HepG2 (cell line): Measurements from ENCODE around the gene PACS1. TPM values are rescaled to one million over a fixed set of nuclear protein-coding genes. Genes with fewer than 3 reads are reported as not detected.
A peak's percentile ranks its signal among the peaks of the same experiment; 100 is the strongest.
"Not testable (repeated sequence)": the region's sequence is repeated elsewhere in the genome, so short reads cannot be mapped to it uniquely, and the experiment has no call there.

Source experiments
- ATAC-seq: fragments of 200-7000 bp; cut with Tn5 transposase; 3 replicates; pipeline ENCODE4 v1.9.1; 2020; ENCODE audit warnings: mild to moderate bottlenecking, moderate library complexity
- BruUV-seq: library from RNA; stranded (reverse); fragments of 400-500 nt; replicated peaks from 2 replicates; lab custom pipeline; 2021; lab: Mats Ljungman, UMichigan
- CTCF ChIA-PET: fragments of 300-600 bp; formaldehyde crosslinking; extraction: SDS; loops from one replicate; lab custom pipeline; 2021; ENCODE audit warnings: low total read pairs, inconsistent platforms, low intra/inter-chr PET ratio; lab: Yijun Ruan, JAX
- POLR2A ChIA-PET: fragments of 350-600 bp; sonication (Branson Sonifier 250); formaldehyde crosslinking; loops from one replicate; lab custom pipeline; 2020; ENCODE audit warnings: antibody characterized with exemption, inconsistent platforms; lab: Yijun Ruan, JAX
- DNase-seq: peaks from one replicate; pipeline ENCODE4 v3.0.0-alpha.2; 2015; ENCODE audit warnings: low spot score
- FAIRE-seq: peaks from 3 replicates; lab custom pipeline; 2011; peaks lifted over from hg19 to GRCh38; lab: Jason Lieb, UNC
- H2AFZ ChIP-seq: one replicate; pipeline ENCODE4 v1.6.1; 2011; ENCODE audit warnings: low read length, inconsistent platforms
- H3K27ac ChIP-seq: fragments of 300-600 bp; 3 replicates; pipeline ENCODE4 v1.8.0; 2011; ENCODE audit warnings: mixed run types, mild to moderate bottlenecking, mixed read lengths, low read length, inconsistent platforms; ENCODE audit not compliant: insufficient read depth; ENCODE audit errors: extremely low read length
- H3K27me3 ChIP-seq, 2 experiments: fragments of 200-600 bp in 1 of 2; 2 replicates in 1 of 2; 3 replicates in 1 of 2; pipeline versions ENCODE4 v1.6.0 to v1.8.0; 2011; ENCODE audit warnings: low read length in 2 of 2, mild to moderate bottlenecking in 2 of 2, moderate library complexity in 2 of 2, inconsistent platforms in 1 of 2; ENCODE audit not compliant: insufficient read depth in 2 of 2, control insufficient read depth in 1 of 2
- H3K36me3 ChIP-seq, 2 experiments: fragments of 200-600 bp in 1 of 2; replicated peaks in 1 of 2; 2 replicates in 1 of 2; 3 replicates in 1 of 2; pipeline versions ENCODE4 v1.5.1 to v1.8.0; 2011; ENCODE audit warnings: low read length in 2 of 2, inconsistent platforms in 1 of 2; ENCODE audit not compliant: insufficient read depth in 2 of 2, control insufficient read depth in 1 of 2
- H3K4me1 ChIP-seq: 2 replicates; pipeline ENCODE4 v1.5.1; 2012; ENCODE audit warnings: low read length, inconsistent platforms; ENCODE audit not compliant: insufficient read depth
- H3K4me2 ChIP-seq: 2 replicates; pipeline ENCODE4 v1.6.0; 2011; ENCODE audit warnings: low read depth, low read length, inconsistent platforms
- H3K4me3 ChIP-seq, 3 experiments: fragments of 200-600 bp in 1 of 3; sonication (generic), shearing (Covaris generic) in 1 of 3; replicated peaks in 1 of 3; 2 replicates each; pipeline ENCODE4 v1.5.1; 2011 to 2016; ENCODE audit warnings: low read length in 3 of 3, inconsistent platforms in 2 of 3, low read depth in 2 of 3, mild to moderate bottlenecking in 2 of 3, control low read depth in 1 of 3, mixed read lengths in 1 of 3; ENCODE audit not compliant: insufficient read depth in 1 of 3
- H3K79me2 ChIP-seq: one replicate; pipeline ENCODE4 v1.6.1; 2011; ENCODE audit warnings: low read length, inconsistent platforms; ENCODE audit not compliant: insufficient read depth
- H3K9ac ChIP-seq: 2 replicates; pipeline ENCODE4 v1.6.0; 2011; ENCODE audit warnings: mild to moderate bottlenecking, low read depth, low read length, inconsistent platforms; ENCODE audit not compliant: insufficient read depth
- H3K9me3 ChIP-seq: 2 replicates; pipeline ENCODE4 v1.5.1; 2012; ENCODE audit warnings: mild to moderate bottlenecking, low read length
- H4K20me1 ChIP-seq: 2 replicates; pipeline ENCODE4 v1.6.0; 2011; ENCODE audit warnings: inconsistent platforms, mild to moderate bottlenecking, low read length, moderate library complexity; ENCODE audit not compliant: insufficient read depth
- GPN1 ChIP-seq: sonication (generic); formaldehyde crosslinking; IDR thresholded peaks from 2 replicates; pipeline ENCODE4 v1.5.1; 2020; ENCODE audit warnings: missing genetic modification reagents, borderline replicate concordance
- HDAC6 ChIP-seq: fragments of 200-600 bp; sonication (generic); IDR thresholded peaks from 2 replicates; pipeline ENCODE4 v1.7.0; 2017; ENCODE audit warnings: mild to moderate bottlenecking, antibody characterized with exemption, low read length, low read depth
- NCOA2 ChIP-seq: sonication (generic); formaldehyde crosslinking; IDR thresholded peaks from 2 replicates; pipeline ENCODE4 v1.8.0; 2022; ENCODE audit warnings: inconsistent platforms
- NFIC ChIP-seq: IDR thresholded peaks from 2 replicates; pipeline ENCODE4 v1.6.1; 2012; ENCODE audit warnings: mild to moderate bottlenecking, low read length, inconsistent platforms
- ZC3H13 ChIP-seq: sonication (generic); formaldehyde crosslinking; IDR thresholded peaks from 2 replicates; pipeline ENCODE4 v1.8.1; 2023; ENCODE audit warnings: mild to moderate bottlenecking, missing genetic modification reagents, moderate library complexity
- ZNF160 ChIP-seq: sonication (generic); formaldehyde crosslinking; IDR thresholded peaks from 2 replicates; pipeline ENCODE4 v1.8.0; 2022; ENCODE audit warnings: mild to moderate bottlenecking, inconsistent platforms, missing genetic modification reagents
- ZNF331 ChIP-seq: sonication (generic); formaldehyde crosslinking; IDR thresholded peaks from 2 replicates; pipeline ENCODE4 v1.4.0; 2020; ENCODE audit warnings: missing genetic modification reagents
- ZNF446 ChIP-seq: sonication (generic); formaldehyde crosslinking; IDR thresholded peaks from 2 replicates; pipeline ENCODE4 v1.5.0; 2020; ENCODE audit warnings: mild to moderate bottlenecking, missing genetic modification reagents
- WGBS: methylation state at CpG from one replicate; pipeline ENCODE4 v1.1.6; 2017; ENCODE audit warnings: low lambda C conversion rate; 5-methylcytosine and 5-hydroxymethylcytosine counted together
- in situ Hi-C: cut with HindIII; loops from 2 replicates; pipeline ENCODE4 v1.10.0; 2017; ENCODE audit warnings: low pct_unique_long_range_greater_than_20kb; ENCODE audit not compliant: extremely low pct_ligation_motif_present
- intact Hi-C: fragments of 100-400 bp; cut with micrococcal nuclease; formaldehyde crosslinking; loops from one replicate; pipeline ENCODE4 v1.10.0; 2022; ENCODE audit not compliant: unreplicated experiment
- polyA plus RNA-seq, 8 experiments: library from polyadenylated mRNA; depleted of rRNA in 3 of 8; stranded (reverse) in 7 of 8; unstranded in 1 of 8; fragments of >200 nt; fragmentation: Illumina TruSeq in 4 of 8; extraction: Trizol in 4 of 8; gene quantifications; 2 replicates each; pipeline versions ENCODE4 v1.2.1 to v1.2.3, GENCODE V29; 2011 to 2016; ENCODE audit warnings: low read depth in 4 of 8, missing spikeins in 1 of 8, mixed read lengths in 1 of 8; ENCODE audit not compliant: insufficient read depth in 1 of 8
- total RNA-seq, 5 experiments: library from RNA; depleted of rRNA; stranded (reverse); fragments of >200 nt; fragmentation: Illumina TruSeq; extraction: Trizol; gene quantifications; 2 replicates each; pipeline ENCODE4 v1.2.3, GENCODE V29; 2016; ENCODE audit warnings: low read depth in 1 of 5
- TF ChIP-seq, protein P1 (sequence below): sonication (generic); formaldehyde crosslinking; IDR thresholded peaks from 2 replicates; pipeline ENCODE4 v1.5.0; 2020; ENCODE audit warnings: missing genetic modification reagents, mild to moderate bottlenecking, borderline replicate concordance
- TF ChIP-seq, protein P2 (sequence below): sonication (generic); formaldehyde crosslinking; conservative IDR thresholded peaks from 2 replicates; pipeline ENCODE4 v1.8.1; 2023; ENCODE audit warnings: missing genetic modification reagents
- TF ChIP-seq, protein P3 (sequence below): sonication (generic); formaldehyde crosslinking; IDR thresholded peaks from 2 replicates; pipeline ENCODE4 v1.5.1; 2020; ENCODE audit warnings: missing genetic modification reagents, mild to moderate bottlenecking, borderline replicate concordance
- TF ChIP-seq, protein P4 (sequence below): IDR thresholded peaks from 2 replicates; pipeline ENCODE4 v1.6.1; 2016; ENCODE audit warnings: missing biosample characterization, missing genetic modification reagents, low read depth

The PACS1 gene
- total and polyA plus RNA-seq, 2 of the 13 experiments (the other 11 are each of a cell fraction or from before 2014, with no cell fraction given) = 7.6 to 8.6 TPM

DNA sequence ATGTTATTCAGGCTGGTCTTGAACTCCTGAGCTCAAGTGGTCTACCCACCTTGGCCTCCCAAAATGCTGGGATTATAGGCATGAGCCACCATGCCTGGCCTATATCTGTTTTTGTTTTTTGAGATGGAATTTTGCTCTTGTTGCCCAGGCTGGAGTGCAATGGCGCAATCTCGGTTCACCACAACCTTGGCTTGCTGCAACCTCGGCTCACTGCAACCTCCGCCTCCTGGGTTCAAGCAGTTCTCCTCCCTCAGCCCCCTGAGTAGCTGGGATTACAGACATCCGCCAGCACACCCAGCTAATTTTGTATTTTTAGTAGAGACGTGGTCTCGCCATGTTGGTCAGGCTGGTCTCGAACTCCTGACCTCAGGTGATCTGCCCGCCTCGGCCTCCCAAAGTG lies 29.7 kb downstream of the PACS1 start:
- H3K27ac ChIP-seq = not testable (repeated sequence)

DNA sequence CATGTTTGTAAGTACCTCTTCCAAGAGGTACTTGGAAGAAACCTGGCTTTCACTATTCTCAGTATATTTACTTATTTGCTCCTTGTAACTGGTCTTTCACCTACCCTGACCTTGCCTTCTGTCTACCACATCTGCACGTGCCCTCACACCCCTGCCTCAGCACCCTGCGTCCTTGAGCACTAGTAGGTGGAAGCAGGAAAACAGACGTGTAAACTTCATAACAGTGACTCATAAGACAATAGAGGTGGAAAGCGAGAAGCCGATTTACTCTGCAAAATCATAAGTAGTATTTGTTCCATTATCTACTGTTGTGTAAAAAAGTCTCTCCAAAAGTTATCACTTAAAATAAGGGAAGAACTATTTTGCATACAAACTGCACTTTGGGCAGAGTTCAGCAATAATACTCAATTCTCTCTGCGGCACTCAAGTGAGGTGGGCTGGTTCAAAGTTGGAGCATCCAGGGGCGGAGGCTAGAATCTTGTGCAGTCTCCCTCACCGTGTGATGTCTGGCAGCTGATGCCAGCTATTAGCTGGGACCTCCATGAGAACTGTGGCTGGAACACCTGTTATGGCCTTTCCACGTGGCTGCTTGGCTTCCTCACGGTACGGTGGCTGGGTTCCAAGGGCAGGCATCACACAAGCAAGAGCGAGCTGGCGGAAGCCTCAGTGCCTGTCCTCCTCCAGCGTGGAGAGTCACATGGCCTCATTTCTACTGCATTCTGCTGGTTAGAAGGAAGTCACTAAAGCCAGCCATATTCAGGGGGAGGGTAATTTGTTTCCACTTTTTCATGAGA lies 30.4 kb downstream of the PACS1 start:
- no peak for FAIRE-seq
- no peaks in the 10 kb centered on the region for H3K79me2 ChIP-seq
- H3K4me1 ChIP-seq = peaks cover 9% of the 10 kb centered on the region
- no peak overlapping the region for H2AFZ ChIP-seq
- 86% methylated on average over 7 of the region's 14 CpGs for WGBS
- H3K9me3 ChIP-seq = no peaks in the 10 kb centered on the region
- no peak for ATAC-seq
- no peaks in the 10 kb centered on the region for H3K27me3 ChIP-seq
- DNase-seq = no peak
- in situ Hi-C loops = no loop called here
- H3K9ac ChIP-seq = no peak overlapping the region
- CTCF ChIA-PET = no interaction called here
- H4K20me1 ChIP-seq = no peaks in the 10 kb centered on the region
- BruUV-seq = no TSS peak
- intact Hi-C loops = no loop called here
- POLR2A ChIA-PET = no interaction called here
- H3K4me2 ChIP-seq = no peak overlapping the region
- H3K27ac ChIP-seq = no peak overlapping the region
- H3K4me3 ChIP-seq = no peak overlapping the region
- H3K36me3 ChIP-seq = no peaks in the 10 kb centered on the region
- TF ChIP-seq NCOA2 (CRISPR knock-in tag) = no peak
- TF ChIP-seq ZC3H13 (CRISPR knock-in tag) = no peak
- no peak for TF ChIP-seq NFIC
- TF ChIP-seq, protein P1, sequence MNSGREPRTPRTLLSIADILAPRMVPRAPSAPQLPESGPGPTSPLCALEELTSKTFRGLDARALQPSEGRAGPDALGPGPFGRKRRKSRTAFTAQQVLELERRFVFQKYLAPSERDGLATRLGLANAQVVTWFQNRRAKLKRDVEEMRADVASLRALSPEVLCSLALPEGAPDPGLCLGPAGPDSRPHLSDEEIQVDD (CRISPR knock-in tag) = no peak
- TF ChIP-seq, protein P2, sequence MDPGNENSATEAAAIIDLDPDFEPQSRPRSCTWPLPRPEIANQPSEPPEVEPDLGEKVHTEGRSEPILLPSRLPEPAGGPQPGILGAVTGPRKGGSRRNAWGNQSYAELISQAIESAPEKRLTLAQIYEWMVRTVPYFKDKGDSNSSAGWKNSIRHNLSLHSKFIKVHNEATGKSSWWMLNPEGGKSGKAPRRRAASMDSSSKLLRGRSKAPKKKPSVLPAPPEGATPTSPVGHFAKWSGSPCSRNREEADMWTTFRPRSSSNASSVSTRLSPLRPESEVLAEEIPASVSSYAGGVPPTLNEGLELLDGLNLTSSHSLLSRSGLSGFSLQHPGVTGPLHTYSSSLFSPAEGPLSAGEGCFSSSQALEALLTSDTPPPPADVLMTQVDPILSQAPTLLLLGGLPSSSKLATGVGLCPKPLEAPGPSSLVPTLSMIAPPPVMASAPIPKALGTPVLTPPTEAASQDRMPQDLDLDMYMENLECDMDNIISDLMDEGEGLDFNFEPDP (CRISPR knock-in tag) = 0 out of 2 replicates have a peak, but pooled peaks have one; percentile 22
- TF ChIP-seq, protein P3, sequence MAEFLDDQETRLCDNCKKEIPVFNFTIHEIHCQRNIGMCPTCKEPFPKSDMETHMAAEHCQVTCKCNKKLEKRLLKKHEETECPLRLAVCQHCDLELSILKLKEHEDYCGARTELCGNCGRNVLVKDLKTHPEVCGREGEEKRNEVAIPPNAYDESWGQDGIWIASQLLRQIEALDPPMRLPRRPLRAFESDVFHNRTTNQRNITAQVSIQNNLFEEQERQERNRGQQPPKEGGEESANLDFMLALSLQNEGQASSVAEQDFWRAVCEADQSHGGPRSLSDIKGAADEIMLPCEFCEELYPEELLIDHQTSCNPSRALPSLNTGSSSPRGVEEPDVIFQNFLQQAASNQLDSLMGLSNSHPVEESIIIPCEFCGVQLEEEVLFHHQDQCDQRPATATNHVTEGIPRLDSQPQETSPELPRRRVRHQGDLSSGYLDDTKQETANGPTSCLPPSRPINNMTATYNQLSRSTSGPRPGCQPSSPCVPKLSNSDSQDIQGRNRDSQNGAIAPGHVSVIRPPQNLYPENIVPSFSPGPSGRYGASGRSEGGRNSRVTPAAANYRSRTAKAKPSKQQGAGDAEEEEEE (CRISPR knock-in tag) = no peak
- no peak for TF ChIP-seq ZNF160 (CRISPR knock-in tag)
- TF ChIP-seq GPN1 = no peak
- no peak for TF ChIP-seq HDAC6
- TF ChIP-seq ZNF446 (CRISPR knock-in tag) = no peak
- TF ChIP-seq, protein P4, sequence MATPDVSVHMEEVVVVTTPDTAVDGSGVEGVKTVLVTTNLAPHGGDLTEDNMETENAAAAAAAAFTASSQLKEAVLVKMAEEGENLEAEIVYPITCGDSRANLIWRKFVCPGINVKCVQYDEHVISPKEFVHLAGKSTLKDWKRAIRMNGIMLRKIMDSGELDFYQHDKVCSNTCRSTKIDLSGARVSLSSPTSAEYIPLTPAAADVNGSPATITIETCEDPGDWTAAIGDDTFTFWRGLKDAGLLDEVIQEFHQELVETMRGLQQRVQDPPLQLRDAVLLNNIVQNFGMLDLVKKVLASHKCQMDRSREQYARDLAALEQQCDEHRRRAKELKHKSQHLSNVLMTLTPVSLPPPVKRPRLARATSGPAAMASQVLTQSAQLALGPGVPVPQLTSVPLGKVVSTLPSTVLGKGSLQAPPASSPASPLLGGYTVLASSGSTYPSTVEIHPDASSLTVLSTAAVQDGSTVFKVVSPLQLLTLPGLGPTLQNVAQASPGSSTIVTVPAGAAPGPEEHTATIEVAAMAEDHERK = no peak
- TF ChIP-seq ZNF331 = no peak

More for the DNA sequence above, 29.7 kb downstream of the PACS1 start:
- intact Hi-C loops, CTCF ChIA-PET, ATAC-seq, H3K4me2 ChIP-seq, H3K36me3 ChIP-seq, H2AFZ ChIP-seq, H3K9me3 ChIP-seq, H3K79me2 ChIP-seq, BruUV-seq, FAIRE-seq, in situ Hi-C loops, H3K4me3 ChIP-seq, H4K20me1 ChIP-seq, H3K9ac ChIP-seq, H3K27me3 ChIP-seq, H3K4me1 ChIP-seq, DNase-seq, POLR2A ChIA-PET: not testable (repeated sequence)
- 99% methylated on average over 10 of the region's 10 CpGs for WGBS
